ENCODE results near the gene MAP3K4. TPM values are rescaled to one million over a fixed set of nuclear protein-coding genes. Genes with fewer than 3 reads are reported as not detected.
"Not testable (repeated sequence)": the region's sequence is repeated elsewhere in the genome, so short reads cannot be mapped to it uniquely, and the experiment has no call there.

The MAP3K4 gene
- total RNA-seq, 1 experiment from 2014 or later, result 41.1 TPM

DNA sequence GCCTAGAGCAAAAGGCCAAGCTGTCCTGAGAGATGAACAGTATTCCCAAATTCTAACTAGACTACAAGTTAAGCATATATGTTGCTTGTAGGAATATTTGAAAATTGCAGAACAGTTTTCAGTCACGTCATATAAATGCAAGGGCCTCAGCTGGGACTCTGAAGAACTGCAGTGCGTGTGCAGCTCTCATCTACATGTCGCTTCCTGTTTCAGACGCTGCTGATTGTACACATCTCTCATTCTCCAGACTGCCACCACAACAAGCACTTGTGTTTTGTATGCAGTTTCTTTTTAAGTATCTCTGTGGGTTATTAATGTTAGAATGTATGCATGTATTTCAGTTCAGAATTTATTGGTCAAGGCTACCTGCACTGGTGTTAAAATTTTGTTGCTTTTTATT, 119.7 kb downstream of the MAP3K4 start:
- Histone ChIP-seq H3K27me3 (ENCODE audit: control insufficient read depth, insufficient read depth, low read length) (no peaks in the 10 kb centered on the region), H3K36me3 (replicated peaks; ENCODE audit: control insufficient read depth, insufficient read depth, low read length) (peaks cover 35% of the 10 kb centered on the region), H3K4me3 (ENCODE audit: insufficient read depth, low read depth, low read length) (no peak overlapping the region)
- no peak for DNase-seq

DNA sequence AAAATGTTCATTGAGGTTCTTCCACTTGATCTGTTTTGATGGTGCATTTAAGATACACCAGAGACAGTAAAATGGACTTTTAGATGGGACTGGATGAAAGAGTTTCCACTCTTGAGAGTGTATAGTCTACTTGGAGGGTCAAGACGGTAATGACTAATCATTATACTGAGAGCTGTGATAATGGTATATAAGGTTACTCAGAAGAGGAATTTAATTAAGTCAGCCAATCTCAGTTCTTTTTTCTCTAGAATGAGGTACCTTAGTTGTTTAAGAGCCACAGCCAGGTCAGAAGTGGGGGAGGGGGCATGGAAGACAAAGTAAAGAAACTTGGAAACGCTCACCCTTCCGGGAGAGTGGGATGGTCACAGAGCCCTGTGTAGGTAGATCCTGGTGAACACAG, 123.9 kb downstream of the MAP3K4 start:
- Histone ChIP-seq H3K27me3 (ENCODE audit: control insufficient read depth, insufficient read depth, low read length) (no peaks in the 10 kb centered on the region), H3K4me3 (ENCODE audit: insufficient read depth, low read depth, low read length) (no peak overlapping the region), H3K36me3 (replicated peaks; ENCODE audit: control insufficient read depth, insufficient read depth, low read length) (peaks cover 21% of the 10 kb centered on the region)
- DNase-seq, result no peak

DNA sequence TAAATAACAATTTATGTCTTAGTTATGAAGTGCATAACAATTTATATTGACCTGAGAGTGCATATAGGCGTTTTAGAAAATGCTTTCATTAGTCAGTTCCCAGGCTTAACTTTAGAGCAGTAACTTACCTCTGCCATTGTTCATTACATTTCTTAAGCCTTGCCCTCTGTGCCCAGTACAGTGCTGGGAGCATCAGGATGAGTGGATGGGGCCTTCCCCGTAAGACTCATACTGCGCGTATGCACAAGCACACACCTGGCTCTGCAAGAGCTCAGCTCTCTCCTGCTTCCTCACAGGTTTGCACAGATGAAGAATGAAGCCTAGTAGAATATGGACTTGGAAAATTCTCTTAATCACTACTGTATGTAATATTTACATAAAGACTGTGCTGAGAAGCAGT, 125.0 kb downstream of the MAP3K4 start:
- peaks cover 15% of the 10 kb centered on the region for H3K36me3 ChIP-seq (replicated peaks; ENCODE audit: control insufficient read depth, insufficient read depth, low read length)
- no peaks in the 10 kb centered on the region for H3K27me3 ChIP-seq (ENCODE audit: control insufficient read depth, insufficient read depth, low read length)
- DNase-seq, result no peak
- no peak overlapping the region for H3K4me3 ChIP-seq (ENCODE audit: insufficient read depth, low read depth, low read length)

DNA sequence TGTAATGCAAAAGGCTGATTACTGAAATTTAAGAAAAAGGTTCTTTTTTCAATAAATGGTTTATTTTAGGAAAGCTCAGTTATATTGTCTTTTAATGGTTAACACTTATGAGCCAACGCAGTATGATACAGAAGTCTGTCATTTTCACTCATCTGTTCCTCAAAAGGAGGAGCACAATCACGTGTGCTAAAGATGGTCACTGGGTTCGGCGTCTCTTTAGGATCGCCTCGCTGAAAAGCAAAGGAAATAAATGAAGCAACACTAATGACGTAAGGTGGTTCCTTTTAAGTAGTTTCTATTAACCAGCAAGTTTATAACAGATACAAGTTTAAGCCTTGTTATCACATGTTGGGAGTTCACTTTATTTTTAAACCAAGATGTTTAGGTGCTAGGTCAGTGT, 125.7 kb downstream of the MAP3K4 start:
- Histone ChIP-seq H3K27me3 (ENCODE audit: control insufficient read depth, insufficient read depth, low read length) (no peaks in the 10 kb centered on the region), H3K4me3 (ENCODE audit: insufficient read depth, low read depth, low read length) (no peak overlapping the region), H3K36me3 (replicated peaks; ENCODE audit: control insufficient read depth, insufficient read depth, low read length) (peaks cover 11% of the 10 kb centered on the region)
- DNase-seq, result no peak

DNA sequence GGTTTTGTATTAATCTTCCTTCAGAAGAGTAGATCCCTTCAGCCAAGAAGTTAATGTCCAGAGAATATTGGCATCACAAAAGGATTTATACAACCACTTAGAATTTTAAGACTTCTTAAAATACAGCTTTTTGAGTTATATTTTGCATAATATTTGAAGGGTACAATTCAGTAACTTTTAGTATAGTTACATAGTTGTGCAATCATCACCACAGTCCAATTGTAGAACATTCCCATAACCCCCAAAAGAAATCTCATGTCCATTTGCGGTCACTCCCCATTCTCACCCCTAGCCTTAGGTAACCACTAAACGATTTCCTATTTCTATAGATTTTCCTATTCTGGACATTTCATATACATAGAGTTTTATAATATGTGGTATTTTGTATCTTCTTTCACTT, 126.4 kb downstream of the MAP3K4 start:
- DNase-seq, result no peak
- H3K27me3 ChIP-seq (ENCODE audit: control insufficient read depth, insufficient read depth, low read length), result no peaks in the 10 kb centered on the region
- H3K36me3 ChIP-seq (replicated peaks; ENCODE audit: control insufficient read depth, insufficient read depth, low read length), result peaks cover 10% of the 10 kb centered on the region
- H3K4me3 ChIP-seq (ENCODE audit: insufficient read depth, low read depth, low read length), result no peak overlapping the region

DNA sequence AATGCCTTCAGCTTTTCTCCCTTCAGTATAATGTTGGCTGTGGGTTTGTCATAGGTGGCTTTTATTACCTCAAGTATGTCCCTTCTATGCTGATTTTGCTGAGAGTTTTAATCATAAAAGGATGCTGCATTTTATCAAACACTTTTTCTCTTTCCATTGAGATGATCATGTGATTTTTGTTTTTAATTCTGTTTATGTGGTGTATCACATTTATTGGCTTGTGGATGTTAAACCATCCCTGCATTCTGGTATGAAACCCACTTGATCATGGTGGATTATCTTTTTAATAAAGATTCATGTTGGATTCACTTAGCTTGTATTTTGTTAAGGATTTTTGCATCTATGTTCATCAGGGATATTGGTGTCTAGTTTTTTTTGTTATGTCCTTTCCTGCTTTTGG, 131.8 kb downstream of the MAP3K4 start:
- DNase-seq; H3K4me3 ChIP-seq (ENCODE audit: insufficient read depth, low read depth, low read length); H3K36me3 ChIP-seq (replicated peaks; ENCODE audit: control insufficient read depth, insufficient read depth, low read length); H3K27me3 ChIP-seq (ENCODE audit: control insufficient read depth, insufficient read depth, low read length): not testable (repeated sequence)

DNA sequence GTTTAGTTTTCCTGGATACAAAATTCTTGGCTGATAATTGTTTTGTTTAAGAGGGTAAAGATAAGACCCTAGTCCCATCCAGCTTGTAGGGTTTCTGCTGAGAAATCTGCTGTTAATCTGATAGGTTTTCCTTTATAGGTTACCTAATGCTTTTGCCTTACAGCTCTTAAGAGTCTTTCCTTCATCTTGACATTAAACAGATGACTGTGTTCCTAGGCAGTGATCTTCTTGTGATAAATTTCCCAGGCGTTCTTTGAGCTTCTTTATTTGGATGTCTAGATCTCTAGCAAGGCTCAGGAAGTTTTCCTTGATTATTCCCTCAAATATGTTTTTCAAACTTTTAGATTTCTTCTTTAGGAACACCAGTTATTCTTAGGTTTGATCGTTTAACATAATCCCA, 134.0 kb downstream of the MAP3K4 start:
- DNase-seq, result no peak
- Histone ChIP-seq H3K36me3 (replicated peaks; ENCODE audit: control insufficient read depth, insufficient read depth, low read length) (no peaks in the 10 kb centered on the region), H3K27me3 (ENCODE audit: control insufficient read depth, insufficient read depth, low read length) (no peaks in the 10 kb centered on the region), H3K4me3 (ENCODE audit: insufficient read depth, low read depth, low read length) (no peak overlapping the region)

DNA sequence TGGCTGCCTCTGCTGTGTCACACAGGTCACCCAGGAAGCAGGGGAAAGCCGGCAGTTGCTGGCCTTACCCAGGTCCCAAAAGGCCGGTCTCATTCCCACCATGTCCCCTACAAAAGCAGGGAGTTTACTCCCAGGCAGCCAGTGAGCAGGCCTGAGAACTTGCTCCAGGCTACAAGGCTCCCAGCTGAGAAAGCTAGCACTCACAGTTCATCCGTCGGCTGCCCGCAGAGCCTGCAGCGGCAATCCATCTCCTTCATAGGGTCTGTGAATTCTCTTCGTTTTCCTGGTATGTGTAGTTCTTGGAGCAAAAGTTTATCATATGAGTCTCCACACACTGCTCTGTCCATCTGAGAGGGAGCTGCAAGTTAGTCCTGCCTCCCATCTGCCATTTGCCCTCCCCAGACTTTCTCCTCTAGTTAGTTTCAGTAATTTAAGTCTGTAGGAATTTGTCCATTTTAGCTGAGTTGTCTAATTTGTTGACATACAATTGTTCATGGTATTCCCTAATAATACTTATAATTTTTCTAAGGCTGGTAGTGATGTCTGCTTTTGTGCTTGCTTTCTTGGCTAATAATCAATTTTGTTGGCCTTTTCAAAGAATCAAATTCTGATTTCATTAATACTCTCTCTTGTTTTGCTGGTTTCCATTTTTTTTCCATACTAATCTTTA, 135.6 kb downstream of the MAP3K4 start:
- Histone ChIP-seq H3K4me3 (ENCODE audit: insufficient read depth, low read depth, low read length) (no peak overlapping the region), H3K27me3 (ENCODE audit: control insufficient read depth, insufficient read depth, low read length) (no peaks in the 10 kb centered on the region), H3K36me3 (replicated peaks; ENCODE audit: control insufficient read depth, insufficient read depth, low read length) (no peaks in the 10 kb centered on the region)
- DNase-seq, result no peak

DNA sequence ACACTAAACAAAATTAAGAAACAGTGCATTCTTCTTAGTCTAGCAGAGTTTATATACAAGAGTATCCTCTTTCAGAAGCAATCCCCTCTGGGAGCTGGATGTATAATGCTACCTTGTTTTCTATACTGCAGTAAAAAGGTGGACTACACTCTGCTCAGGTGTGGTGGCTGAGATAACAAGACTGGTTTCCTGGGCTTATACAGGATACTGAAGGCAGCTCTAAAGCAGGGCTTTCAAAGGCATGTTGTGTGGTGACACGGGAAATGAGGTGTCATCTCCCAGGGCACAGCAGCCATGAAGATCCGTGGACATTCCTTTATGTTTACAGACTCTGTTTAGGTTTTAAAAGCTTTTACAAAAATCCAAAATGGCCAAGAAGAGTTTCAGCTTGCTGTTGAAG, 136.7 kb downstream of the MAP3K4 start:
- H3K4me3 ChIP-seq (ENCODE audit: insufficient read depth, low read depth, low read length), result no peak overlapping the region
- DNase-seq, result no peak
- H3K36me3 ChIP-seq (replicated peaks; ENCODE audit: control insufficient read depth, insufficient read depth, low read length), result no peaks in the 10 kb centered on the region
- H3K27me3 ChIP-seq (ENCODE audit: control insufficient read depth, insufficient read depth, low read length), result no peaks in the 10 kb centered on the region

DNA sequence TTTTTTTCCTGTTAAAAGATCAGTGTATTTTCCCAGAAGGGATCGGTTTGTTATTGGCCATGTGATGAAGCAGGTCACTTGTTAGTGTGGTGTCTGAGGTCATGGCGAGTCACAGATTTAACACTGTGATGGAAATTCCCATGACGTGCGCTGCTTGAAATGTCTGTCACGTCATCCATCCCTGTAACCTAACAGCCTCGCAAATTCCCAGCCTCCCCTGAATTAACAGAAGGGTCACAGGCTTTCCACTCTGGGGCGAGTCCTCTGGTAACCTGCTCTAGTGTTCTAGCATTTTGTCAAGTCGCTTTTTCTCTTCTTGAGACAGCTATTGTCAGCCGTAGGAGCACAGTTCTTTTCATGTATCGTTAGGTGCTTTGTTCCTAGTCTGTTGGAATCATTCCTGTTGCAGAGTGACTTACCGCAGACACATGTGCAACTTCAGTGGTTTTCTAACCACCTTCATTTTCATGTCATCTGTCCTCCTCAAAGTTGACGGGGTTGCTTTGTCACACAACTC, 137.2 kb downstream of the MAP3K4 start:
- Histone ChIP-seq H3K36me3 (replicated peaks; ENCODE audit: control insufficient read depth, insufficient read depth, low read length) (no peaks in the 10 kb centered on the region), H3K27me3 (ENCODE audit: control insufficient read depth, insufficient read depth, low read length) (no peaks in the 10 kb centered on the region), H3K4me3 (ENCODE audit: insufficient read depth, low read depth, low read length) (no peak overlapping the region)
- DNase-seq, result no peak

DNA sequence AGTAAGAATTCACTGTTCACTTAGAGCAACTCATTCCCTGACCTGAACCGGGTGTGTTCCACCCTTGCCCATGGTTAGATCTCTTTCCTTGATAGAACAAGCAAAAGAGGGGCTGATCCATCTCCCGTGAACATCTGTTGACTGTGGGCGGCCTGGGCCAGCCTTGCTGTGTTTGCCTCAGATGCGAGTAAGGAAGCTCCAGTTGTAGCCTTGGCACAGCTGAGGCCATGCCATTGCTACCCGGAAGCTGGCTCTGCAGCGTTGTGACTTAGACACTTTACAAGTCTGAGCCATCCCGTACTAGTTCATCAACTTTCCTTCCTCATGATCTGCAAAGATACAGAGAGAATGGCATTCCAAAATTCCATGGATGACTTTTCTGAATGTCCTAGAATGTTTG, 139.0 kb downstream of the MAP3K4 start:
- H3K36me3 ChIP-seq (replicated peaks; ENCODE audit: control insufficient read depth, insufficient read depth, low read length), result no peaks in the 10 kb centered on the region
- DNase-seq, result no peak
- no peaks in the 10 kb centered on the region for H3K27me3 ChIP-seq (ENCODE audit: control insufficient read depth, insufficient read depth, low read length)
- H3K4me3 ChIP-seq (ENCODE audit: insufficient read depth, low read depth, low read length), result no peak overlapping the region

DNA sequence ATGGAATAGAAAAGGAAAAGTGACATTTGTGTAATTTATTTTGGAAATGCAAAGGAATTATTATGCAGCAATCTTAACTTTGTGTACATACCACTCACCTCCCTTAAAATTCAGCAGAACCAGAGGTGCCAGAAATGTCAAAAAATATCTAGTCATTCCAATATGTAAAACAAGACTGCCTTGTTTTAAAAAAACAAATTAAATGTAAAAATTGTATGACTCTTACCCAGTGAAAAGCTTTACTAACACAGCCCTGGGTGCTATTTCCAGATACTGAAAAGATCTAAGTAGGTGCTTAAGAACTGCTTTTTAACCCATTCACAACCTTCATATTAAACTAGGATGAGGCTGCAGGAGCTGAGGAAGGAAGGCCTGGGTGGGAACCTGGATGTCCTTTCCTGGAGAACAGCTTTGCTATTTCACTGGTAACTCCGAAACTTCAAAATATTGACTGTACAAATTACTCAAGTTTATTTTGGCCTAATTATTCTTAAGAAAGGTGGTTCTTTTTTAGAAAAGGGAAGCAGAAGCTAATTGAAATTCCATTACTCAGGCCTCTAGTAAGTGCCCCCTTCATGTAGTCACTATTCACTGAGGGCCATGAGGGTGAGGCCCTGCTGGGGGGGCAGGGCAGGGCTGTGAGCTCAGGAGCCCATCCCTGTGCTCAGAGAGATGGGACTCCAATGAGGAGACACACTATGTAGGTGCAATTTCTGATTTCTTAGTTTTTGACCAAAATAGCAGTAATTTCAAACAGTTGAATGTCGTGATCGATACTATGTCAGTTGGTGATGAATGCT, 139.6 kb downstream of the MAP3K4 start:
- DNase-seq, result no peak
- Histone ChIP-seq H3K4me3 (ENCODE audit: insufficient read depth, low read depth, low read length) (no peak overlapping the region), H3K36me3 (replicated peaks; ENCODE audit: control insufficient read depth, insufficient read depth, low read length) (no peaks in the 10 kb centered on the region; the same call in 1 of the 2 replicates), H3K27me3 (ENCODE audit: control insufficient read depth, insufficient read depth, low read length) (no peaks in the 10 kb centered on the region)

DNA sequence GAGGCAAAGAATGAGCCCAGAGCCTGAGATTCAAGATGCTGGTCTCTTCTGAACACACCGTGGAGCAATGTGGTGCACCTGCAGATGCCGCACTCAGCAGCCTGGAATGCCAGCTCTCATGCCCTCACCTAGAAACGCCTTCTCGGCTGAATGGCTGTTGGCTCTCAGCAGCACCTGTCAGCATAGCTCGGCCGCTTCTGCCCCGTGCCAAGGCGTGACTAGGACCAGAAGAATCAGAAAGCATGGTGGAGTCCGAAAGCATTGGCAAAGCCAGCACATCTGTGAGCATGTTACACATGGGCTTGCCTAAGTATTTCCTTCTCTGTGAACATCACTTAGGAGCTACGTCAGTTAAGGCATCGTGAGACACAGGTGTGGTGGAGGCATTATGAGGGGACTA, 140.8 kb downstream of the MAP3K4 start:
- Histone ChIP-seq H3K4me3 (ENCODE audit: insufficient read depth, low read depth, low read length) (no peak overlapping the region), H3K36me3 (replicated peaks; ENCODE audit: control insufficient read depth, insufficient read depth, low read length) (no peaks in the 10 kb centered on the region; the same call in 1 of the 2 replicates), H3K27me3 (ENCODE audit: control insufficient read depth, insufficient read depth, low read length) (no peaks in the 10 kb centered on the region)
- DNase-seq, result no peak

DNA sequence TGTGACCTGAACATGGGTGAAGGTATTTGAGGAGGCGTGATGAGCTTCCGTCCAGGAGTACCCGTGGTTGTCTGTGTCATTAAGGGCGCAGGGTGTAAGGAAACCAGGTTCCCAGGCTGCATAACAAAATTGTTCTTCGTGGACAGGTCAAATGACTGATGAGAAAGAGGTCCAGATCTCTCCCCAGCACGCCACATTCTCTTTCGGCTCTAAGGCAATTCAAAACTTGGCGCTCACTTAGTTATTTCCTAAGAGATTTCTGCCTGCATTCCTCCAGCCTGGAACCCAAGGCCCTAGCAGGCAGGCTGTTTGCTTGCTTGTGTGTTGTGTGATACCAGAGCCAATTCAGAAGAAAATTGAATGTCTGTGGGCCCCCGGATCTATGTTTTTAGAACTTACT, 142.4 kb downstream of the MAP3K4 start:
- DNase-seq, result peak; percentile 5
- no peaks in the 10 kb centered on the region for H3K27me3 ChIP-seq (ENCODE audit: control insufficient read depth, insufficient read depth, low read length)
- no peaks in the 10 kb centered on the region; the same call in none of the 2 replicates for H3K36me3 ChIP-seq (replicated peaks; ENCODE audit: control insufficient read depth, insufficient read depth, low read length)

More for the DNA sequence above, 142.4 kb downstream of the MAP3K4 start:
- no peak overlapping the region for H3K4me3 ChIP-seq (ENCODE audit: insufficient read depth, low read depth, low read length)

Measured in H7 (cell line).